ENCODE measurements around the gene B4GALT6.

GRCh38 chr18:31574359-31574758, 110.0 kb downstream of the B4GALT6 start:
- TF ChIP-seq CTCF (IDR thresholded peaks at IDR 0.05) (no peak), POLR2A (IDR thresholded peaks at IDR 0.05) (no peak)
